HepG2 (cell line): ENCODE measurements around the gene HRG. TPM values are rescaled to one million over a fixed set of nuclear protein-coding genes. Genes with fewer than 3 reads are reported as not detected.
"Not testable (repeated sequence)": the region's sequence is repeated elsewhere in the genome, so short reads cannot be mapped to it uniquely, and the experiment has no call there.

ENCODE experiments used
- CREM ChIP-seq, 2 experiments: sonication (generic) in 1 of 2; formaldehyde crosslinking in 1 of 2; IDR thresholded peaks; 2 replicates each; pipeline versions ENCODE4 v1.4.0 to v1.6.1; 2016 to 2020; ENCODE audit warnings: antibody characterized with exemption in 1 of 2, mild to moderate bottlenecking in 1 of 2, missing genetic modification reagents in 1 of 2
- CSRNP1 ChIP-seq: sonication (generic); formaldehyde crosslinking; IDR thresholded peaks from 2 replicates; pipeline ENCODE4 v1.8.1; 2023; ENCODE audit warnings: mild to moderate bottlenecking, missing genetic modification reagents
- GATAD1 ChIP-seq: IDR thresholded peaks from 2 replicates; pipeline ENCODE4 v1.6.1; 2016; ENCODE audit warnings: missing genetic modification reagents, missing compliant biosample characterization
- HDAC1 ChIP-seq: sonication (generic); formaldehyde crosslinking; IDR thresholded peaks from 2 replicates; pipeline ENCODE4 v1.5.1; 2020; ENCODE audit warnings: mild to moderate bottlenecking, missing genetic modification reagents
- JUN ChIP-seq: sonication (generic); formaldehyde crosslinking; IDR thresholded peaks from 2 replicates; pipeline ENCODE4 v1.4.0; 2020; ENCODE audit warnings: mild to moderate bottlenecking, missing genetic modification reagents
- KAT8 ChIP-seq: IDR thresholded peaks from 2 replicates; pipeline ENCODE4 v1.6.1; 2016; ENCODE audit warnings: missing genetic modification reagents, missing compliant biosample characterization
- KDM2A ChIP-seq: sonication (generic); formaldehyde crosslinking; IDR thresholded peaks from 2 replicates; pipeline ENCODE4 v1.4.0; 2020; ENCODE audit warnings: low read depth, missing genetic modification reagents, borderline replicate concordance
- MED1 ChIP-seq: sonication (generic); formaldehyde crosslinking; IDR thresholded peaks from 2 replicates; pipeline ENCODE4 v1.4.0; 2020; ENCODE audit warnings: missing genetic modification reagents
- NR2F1 ChIP-seq, 2 experiments: fragments of 450-650 bp in 1 of 2; formaldehyde crosslinking in 1 of 2; IDR thresholded peaks; 2 replicates each; pipeline versions ENCODE4 v1.5.0 to v1.6.1; 2016 to 2020; ENCODE audit warnings: mild to moderate bottlenecking in 1 of 2, missing compliant biosample characterization in 1 of 2, missing genetic modification reagents in 1 of 2, moderate library complexity in 1 of 2
- RAD21 ChIP-seq: fragments of 450-650 bp; formaldehyde crosslinking; IDR thresholded peaks from 2 replicates; pipeline ENCODE4 v1.5.0; 2020; ENCODE audit warnings: mild to moderate bottlenecking
- SMAD3 ChIP-seq: sonication (generic); formaldehyde crosslinking; IDR thresholded peaks from 2 replicates; pipeline ENCODE4 v1.4.0; 2020; ENCODE audit warnings: missing genetic modification reagents
- SOX6 ChIP-seq, 2 experiments: fragments of 450-650 bp in 1 of 2; sonication (generic) in 1 of 2; formaldehyde crosslinking in 1 of 2; IDR thresholded peaks; 2 replicates each; pipeline versions ENCODE4 v1.4.0 to v1.6.1; 2017 to 2020; ENCODE audit warnings: antibody characterized with exemption in 1 of 2, mild to moderate bottlenecking in 1 of 2, missing genetic modification reagents in 1 of 2
- THAP11 ChIP-seq: IDR thresholded peaks from 2 replicates; pipeline ENCODE4 v1.6.1; 2016; ENCODE audit warnings: missing biosample characterization, missing genetic modification reagents
- ZBTB40 ChIP-seq, 2 experiments: fragments of 450-650 bp in 1 of 2; sonication (generic) in 1 of 2; formaldehyde crosslinking in 1 of 2; IDR thresholded peaks; 2 replicates each; pipeline versions ENCODE4 v1.6.1 to v1.8.0; 2016 to 2022; ENCODE audit warnings: antibody characterized with exemption in 1 of 2, mild to moderate bottlenecking in 1 of 2, missing genetic modification reagents in 1 of 2
- ZFP90 ChIP-seq: sonication (generic); formaldehyde crosslinking; IDR thresholded peaks from 2 replicates; pipeline ENCODE4 v1.8.0; 2022; ENCODE audit warnings: missing genetic modification reagents, mild to moderate bottlenecking, inconsistent platforms, borderline replicate concordance
- ZNF264 ChIP-seq: sonication (generic); formaldehyde crosslinking; IDR thresholded peaks from 2 replicates; pipeline ENCODE4 v1.4.0; 2020; ENCODE audit warnings: missing genetic modification reagents
- ZNF331 ChIP-seq: sonication (generic); formaldehyde crosslinking; IDR thresholded peaks from 2 replicates; pipeline ENCODE4 v1.4.0; 2020; ENCODE audit warnings: missing genetic modification reagents
- ZNF607 ChIP-seq: sonication (generic); formaldehyde crosslinking; IDR thresholded peaks from 2 replicates; pipeline ENCODE4 v1.5.1; 2020; ENCODE audit warnings: missing genetic modification reagents, mild to moderate bottlenecking, borderline replicate concordance
- ZNF816 ChIP-seq: sonication (generic); formaldehyde crosslinking; IDR thresholded peaks from 2 replicates; pipeline ENCODE4 v1.8.0; 2022; ENCODE audit warnings: missing genetic modification reagents, mild to moderate bottlenecking, borderline replicate concordance
- polyA plus RNA-seq, 8 experiments: library from polyadenylated mRNA; depleted of rRNA in 3 of 8; stranded (reverse) in 7 of 8; unstranded in 1 of 8; fragments of >200 nt; fragmentation: Illumina TruSeq in 4 of 8; extraction: Trizol in 4 of 8; gene quantifications; 2 replicates each; pipeline versions ENCODE4 v1.2.1 to v1.2.3, GENCODE V29; 2011 to 2016; ENCODE audit warnings: low read depth in 4 of 8, missing spikeins in 1 of 8, mixed read lengths in 1 of 8; ENCODE audit not compliant: insufficient read depth in 1 of 8
- total RNA-seq, 5 experiments: library from RNA; depleted of rRNA; stranded (reverse); fragments of >200 nt; fragmentation: Illumina TruSeq; extraction: Trizol; gene quantifications; 2 replicates each; pipeline ENCODE4 v1.2.3, GENCODE V29; 2016; ENCODE audit warnings: low read depth in 1 of 5

The HRG gene
- total and polyA plus RNA-seq, 2 of the 13 experiments (the other 11 are each of a cell fraction or from before 2014, with no cell fraction given) = 0.09 to 0.11 TPM

GRCh38 chr3:186634207-186634606 lies 31.6 kb upstream of the HRG start (continued):
- peak; percentile 74 for TF ChIP-seq THAP11
- TF ChIP-seq SMAD3 (CRISPR knock-in tag) = peak; percentile 91
- TF ChIP-seq ZFP90 (CRISPR knock-in tag) = 0 out of 2 replicates have a peak, but pooled peaks have one; percentile 26
- TF ChIP-seq KAT8 = peak; percentile 60; the same call in 1 of the 2 replicates
- TF ChIP-seq GATAD1 = peak; percentile 43; the same call in 1 of the 2 replicates
- TF ChIP-seq ZNF816 (CRISPR knock-in tag) = peak; percentile 36; the same call in 1 of the 2 replicates
- TF ChIP-seq MED1 (CRISPR knock-in tag) = peak; percentile 93
- TF ChIP-seq ZNF331 (CRISPR knock-in tag) = peak; percentile 58; the same call in 1 of the 2 replicates
- 0 out of 2 replicates have a peak, but pooled peaks have one; percentile 29 for TF ChIP-seq KDM2A (CRISPR knock-in tag)
- TF ChIP-seq CSRNP1 (CRISPR knock-in tag) = 0 out of 2 replicates have a peak, but pooled peaks have one; percentile 52
- TF ChIP-seq RAD21 (CRISPR knock-in tag) = peak; percentile 49
- TF ChIP-seq NR2F1 (CRISPR knock-in tag; IDR thresholded peaks at IDR 0.05) = peak; percentile 98 to 99
- peak; percentile 72; the same call in 1 of the 2 replicates for TF ChIP-seq ZNF264 (CRISPR knock-in tag)
- 0 out of 2 replicates have a peak, but pooled peaks have one; percentile 56 for TF ChIP-seq JUN (CRISPR knock-in tag)
- not testable (repeated sequence) for TF ChIP-seq SOX6 (IDR thresholded peaks at IDR 0.05); ZBTB40 (IDR thresholded peaks at IDR 0.05); CREM (CRISPR knock-in tag; IDR thresholded peaks at IDR 0.05)
- peak; percentile 97 for TF ChIP-seq SOX6 (CRISPR knock-in tag; IDR thresholded peaks at IDR 0.05)
- 0 out of 2 replicates have a peak, but pooled peaks have one; percentile 39 for TF ChIP-seq ZNF607 (CRISPR knock-in tag)
- TF ChIP-seq HDAC1 (CRISPR knock-in tag) = peak; percentile 94
- TF ChIP-seq ZBTB40 (CRISPR knock-in tag; IDR thresholded peaks at IDR 0.05) = peak; percentile 61; the same call in 1 of the 2 replicates
- TF ChIP-seq CREM (IDR thresholded peaks at IDR 0.05) = peak; percentile 66; the same call in 1 of the 2 replicates
